Stimulated activated naive B cell treated with anti-CD40 and anti-IgM and Interleukin-4, amounts not matched to agents 10 μg/mL and 1 μg/mL and 100 μg/mL, for 72 hours (primary cell): ENCODE data around the gene PPIL6.
"Not testable (repeated sequence)": the region's sequence is repeated elsewhere in the genome, so short reads cannot be mapped to it uniquely, and the experiment has no call there.

ENCODE experiments used
- ATAC-seq, 2 donors: fragments of 150-1000 bp; cut with Tn5 transposase; replicated peaks; 2 replicates each; pipeline ENCODE4 v1.10.0; 2021; ENCODE audit warnings: moderate library complexity in 1 of 2
- DNase-seq: peaks from one replicate; pipeline ENCODE4 v3.0.0; 2021
- H3K27ac Mint-ChIP-seq: one replicate; pipeline ENCODE4 v1.8.0; 2022; ENCODE audit warnings: mild to moderate bottlenecking, mixed read lengths
- H3K27me3 Mint-ChIP-seq, 2 donors: one replicate each; pipeline ENCODE4 v1.8.0; 2022; ENCODE audit warnings: mixed read lengths in 2 of 2
- H3K36me3 Mint-ChIP-seq, 2 donors: one replicate each; pipeline ENCODE4 v1.8.0; 2022; ENCODE audit warnings: mixed read lengths in 2 of 2, mild to moderate bottlenecking in 1 of 2
- H3K4me1 Mint-ChIP-seq, 2 donors: one replicate each; pipeline ENCODE4 v1.8.0; 2022; ENCODE audit warnings: mixed read lengths in 2 of 2, mild to moderate bottlenecking in 1 of 2
- H3K4me3 Mint-ChIP-seq, 2 donors: one replicate each; pipeline ENCODE4 v1.8.0; 2022; ENCODE audit warnings: mild to moderate bottlenecking in 2 of 2, mixed read lengths in 2 of 2, moderate library complexity in 1 of 2
- H3K9me3 Mint-ChIP-seq, 2 donors: one replicate each; pipeline ENCODE4 v1.8.0; 2022; ENCODE audit warnings: mixed read lengths in 2 of 2, mild to moderate bottlenecking in 1 of 2

PPIL6 gene

GRCh38 chr6:109474995-109475394, 34.6 kb upstream of the PPIL6 start:
- Mint-ChIP-seq H3K4me3 (no peak overlapping the region), H3K9me3 (no peaks in the 10 kb centered on the region), H3K36me3 (peaks cover 60 to 84% of the 10 kb centered on the region in 2 donors), H3K27me3 (no peaks in the 10 kb centered on the region), H3K4me1 (peaks cover 53 to 87% of the 10 kb centered on the region in 2 donors), H3K27ac (no peak overlapping the region)
- DNase-seq (no peak), ATAC-seq (no peak)

- H3K9me3 Mint-ChIP-seq: no peaks in the 10 kb centered on the region
- H3K27me3 Mint-ChIP-seq: no peaks in the 10 kb centered on the region
- peak overlapping the region; percentile 32 to 38 for H3K4me3 Mint-ChIP-seq
- H3K4me1 Mint-ChIP-seq: peaks cover 54 to 81% of the 10 kb centered on the region in 2 donors
- ATAC-seq (no peak), DNase-seq (no peak)
- peaks cover 59 to 89% of the 10 kb centered on the region in 2 donors for H3K36me3 Mint-ChIP-seq
- peak overlapping the region; percentile 84 for H3K27ac Mint-ChIP-seq
These were observed 32.7 kb upstream of the PPIL6 start for GRCh38 chr6:109473120-109473519.

- ATAC-seq (peak; percentile 94), DNase-seq (peak; percentile 53)
- H3K4me1 Mint-ChIP-seq: peaks cover 52 to 81% of the 10 kb centered on the region in 2 donors
- peaks cover 61 to 90% of the 10 kb centered on the region in 2 donors for H3K36me3 Mint-ChIP-seq
- H3K27ac Mint-ChIP-seq: peak overlapping the region; percentile 57
- peak overlapping the region; percentile 26 to 38 for H3K4me3 Mint-ChIP-seq
- H3K9me3 Mint-ChIP-seq: no peaks in the 10 kb centered on the region
- H3K27me3 Mint-ChIP-seq: no peaks in the 10 kb centered on the region
These were observed 31.9 kb upstream of the PPIL6 start for GRCh38 chr6:109472132-109472995.

GRCh38 chr6:109471105-109471810, 30.8 kb upstream of the PPIL6 start:
- no peak for DNase-seq
- peak overlapping the region; percentile 57 for H3K27ac Mint-ChIP-seq
- no peak for ATAC-seq
- peaks cover 51 to 81% of the 10 kb centered on the region in 2 donors for H3K4me1 Mint-ChIP-seq
- H3K27me3 Mint-ChIP-seq: no peaks in the 10 kb centered on the region
- no peaks in the 10 kb centered on the region for H3K9me3 Mint-ChIP-seq
- peaks cover 62 to 91% of the 10 kb centered on the region in 2 donors for H3K36me3 Mint-ChIP-seq
- H3K4me3 Mint-ChIP-seq: peak overlapping the region in 1 of 2 donors; percentile 9

- Mint-ChIP-seq H3K36me3 (peaks cover 66 to 90% of the 10 kb centered on the region in 2 donors), H3K4me1 (peaks cover 53 to 80% of the 10 kb centered on the region in 2 donors), H3K9me3 (no peaks in the 10 kb centered on the region), H3K27me3 (no peaks in the 10 kb centered on the region), H3K4me3 (no peak overlapping the region), H3K27ac (no peak overlapping the region)
- DNase-seq (no peak), ATAC-seq (no peak)
These were observed 29.3 kb upstream of the PPIL6 start for GRCh38 chr6:109469591-109470189.

- Mint-ChIP-seq H3K9me3 (no peaks in the 10 kb centered on the region), H3K4me1 (peaks cover 47 to 81% of the 10 kb centered on the region in 2 donors), H3K27ac (no peak overlapping the region), H3K27me3 (no peaks in the 10 kb centered on the region), H3K36me3 (peaks cover 59 to 84% of the 10 kb centered on the region in 2 donors), H3K4me3 (no peak overlapping the region)
- DNase-seq: no peak
- no peak for ATAC-seq
These were observed 27.3 kb upstream of the PPIL6 start for GRCh38 chr6:109467696-109468095.

GRCh38 chr6:109466212-109466923, 25.9 kb upstream of the PPIL6 start:
- peak overlapping the region; percentile 26 for H3K27ac Mint-ChIP-seq

GRCh38 chr6:109465772-109466171, 25.3 kb upstream of the PPIL6 start:
- Mint-ChIP-seq H3K27ac (peak overlapping the region; percentile 66), H3K9me3 (peaks cover 1 to 4% of the 10 kb centered on the region in 2 donors), H3K4me1 (peaks cover 43 to 71% of the 10 kb centered on the region in 2 donors)

More at GRCh38 chr6:109466212-109466923, 25.9 kb upstream of the PPIL6 start:
- Mint-ChIP-seq H3K27me3 (no peaks in the 10 kb centered on the region), H3K36me3 (peaks cover 57 to 81% of the 10 kb centered on the region in 2 donors), H3K4me3 (peak overlapping the region; percentile 2 to 21), H3K9me3 (peaks cover 0 to 4% of the 10 kb centered on the region in 2 donors), H3K4me1 (peaks cover 42 to 77% of the 10 kb centered on the region in 2 donors)
- ATAC-seq (peak; percentile 61 to 81), DNase-seq (no peak)

GRCh38 chr6:109461733-109462526, 21.5 kb upstream of the PPIL6 start:
- Mint-ChIP-seq H3K36me3 (peaks cover 32 to 59% of the 10 kb centered on the region in 2 donors), H3K27me3 (no peaks in the 10 kb centered on the region)

More at GRCh38 chr6:109465772-109466171, 25.3 kb upstream of the PPIL6 start:
- Mint-ChIP-seq H3K27me3 (no peaks in the 10 kb centered on the region), H3K36me3 (peaks cover 57 to 81% of the 10 kb centered on the region in 2 donors), H3K4me3 (peak overlapping the region in 1 of 2 donors; percentile 7)
- peak in 1 of 2 donors; percentile 20 for ATAC-seq
- DNase-seq: no peak

GRCh38 chr6:109461205-109461604, 20.8 kb upstream of the PPIL6 start:
- H3K4me1 Mint-ChIP-seq: peaks cover 46 to 77% of the 10 kb centered on the region in 2 donors
- H3K4me3 Mint-ChIP-seq: not testable (repeated sequence)

More at GRCh38 chr6:109461733-109462526, 21.5 kb upstream of the PPIL6 start:
- peaks cover 1 to 4% of the 10 kb centered on the region in 2 donors for H3K9me3 Mint-ChIP-seq
- H3K27ac Mint-ChIP-seq: peak overlapping the region; percentile 86
- no peak for DNase-seq
- peaks cover 45 to 76% of the 10 kb centered on the region in 2 donors for H3K4me1 Mint-ChIP-seq
- no peak for ATAC-seq
- no peak overlapping the region for H3K4me3 Mint-ChIP-seq

GRCh38 chr6:109460161-109460829, 19.9 kb upstream of the PPIL6 start:
- peaks cover 24 to 49% of the 10 kb centered on the region in 2 donors for H3K36me3 Mint-ChIP-seq
- H3K27ac Mint-ChIP-seq: peak overlapping the region; percentile 49
- H3K27me3 Mint-ChIP-seq: no peaks in the 10 kb centered on the region
- H3K4me3 Mint-ChIP-seq: no peak overlapping the region
- peaks cover 1 to 4% of the 10 kb centered on the region in 2 donors for H3K9me3 Mint-ChIP-seq
- DNase-seq: no peak
- no peak for ATAC-seq
- H3K4me1 Mint-ChIP-seq: peaks cover 38 to 71% of the 10 kb centered on the region in 2 donors

More at GRCh38 chr6:109461205-109461604, 20.8 kb upstream of the PPIL6 start:
- H3K36me3 Mint-ChIP-seq: peaks cover 29 to 57% of the 10 kb centered on the region in 2 donors
- ATAC-seq, H3K9me3 Mint-ChIP-seq, H3K27ac Mint-ChIP-seq, DNase-seq, H3K27me3 Mint-ChIP-seq: not testable (repeated sequence)

- peak; percentile 67 for DNase-seq
- ATAC-seq: peak; percentile 45 to 47
- peaks cover 36 to 68% of the 10 kb centered on the region in 2 donors for H3K4me1 Mint-ChIP-seq
- H3K9me3 Mint-ChIP-seq: peaks cover 1 to 4% of the 10 kb centered on the region in 2 donors
- H3K36me3 Mint-ChIP-seq: peaks cover 21 to 52% of the 10 kb centered on the region in 2 donors
- H3K27me3 Mint-ChIP-seq: no peaks in the 10 kb centered on the region
- H3K27ac Mint-ChIP-seq: peak overlapping the region; percentile 82
- H3K4me3 Mint-ChIP-seq: peak overlapping the region; percentile 7 to 35
These were observed 18.5 kb upstream of the PPIL6 start for GRCh38 chr6:109458774-109459531.
